Right lobe of liver (tissue), 4 donors: ENCODE data around the gene SLC26A5.

Experiments used
- POLR2A ChIP-seq: fragments of 450-650 bp; IDR thresholded peaks from one replicate; pipeline ENCODE4 v1.6.1; 2017; ENCODE audit warnings: antibody characterized with exemption, mild to moderate bottlenecking
- TF ChIP-seq, protein P1 (sequence below), 4 donors: fragments of 200-600 bp in 3 of 4; fragments of 450-650 bp in 1 of 4; IDR thresholded peaks; one replicate each; pipeline versions ENCODE4 v1.5.1 to v1.8.0; 2016 to 2022; ENCODE audit warnings: antibody characterized with exemption in 4 of 4, mild to moderate bottlenecking in 2 of 4
- donor health status: DM: no; HTN: no; CAD: no.
- donor health status: DM: no; HTN: no; CAD: no.
- donor health status: DM: no; HTN: yes; CAD: no.

DNA sequence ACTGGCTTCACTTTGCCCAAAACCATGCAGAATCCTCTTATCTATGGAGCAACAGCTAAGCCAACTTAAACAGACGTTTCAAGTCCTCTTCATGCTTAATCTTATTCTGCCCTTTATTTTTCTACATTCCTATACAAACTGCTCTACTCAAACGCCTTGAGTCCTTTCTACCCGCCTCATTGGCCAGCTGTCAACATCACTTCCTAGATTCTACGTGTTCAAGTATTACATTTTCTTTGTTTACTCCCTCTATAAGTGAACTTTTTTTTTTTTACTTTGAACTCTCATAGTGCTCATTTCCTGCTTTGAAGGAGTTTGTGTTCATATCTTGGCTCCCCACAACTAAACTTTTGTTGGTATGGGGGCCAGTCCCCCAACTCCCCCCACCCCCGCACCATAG, 28.9 kb upstream of the SLC26A5 start:
- no peak for TF ChIP-seq POLR2A
- TF ChIP-seq, protein P1, sequence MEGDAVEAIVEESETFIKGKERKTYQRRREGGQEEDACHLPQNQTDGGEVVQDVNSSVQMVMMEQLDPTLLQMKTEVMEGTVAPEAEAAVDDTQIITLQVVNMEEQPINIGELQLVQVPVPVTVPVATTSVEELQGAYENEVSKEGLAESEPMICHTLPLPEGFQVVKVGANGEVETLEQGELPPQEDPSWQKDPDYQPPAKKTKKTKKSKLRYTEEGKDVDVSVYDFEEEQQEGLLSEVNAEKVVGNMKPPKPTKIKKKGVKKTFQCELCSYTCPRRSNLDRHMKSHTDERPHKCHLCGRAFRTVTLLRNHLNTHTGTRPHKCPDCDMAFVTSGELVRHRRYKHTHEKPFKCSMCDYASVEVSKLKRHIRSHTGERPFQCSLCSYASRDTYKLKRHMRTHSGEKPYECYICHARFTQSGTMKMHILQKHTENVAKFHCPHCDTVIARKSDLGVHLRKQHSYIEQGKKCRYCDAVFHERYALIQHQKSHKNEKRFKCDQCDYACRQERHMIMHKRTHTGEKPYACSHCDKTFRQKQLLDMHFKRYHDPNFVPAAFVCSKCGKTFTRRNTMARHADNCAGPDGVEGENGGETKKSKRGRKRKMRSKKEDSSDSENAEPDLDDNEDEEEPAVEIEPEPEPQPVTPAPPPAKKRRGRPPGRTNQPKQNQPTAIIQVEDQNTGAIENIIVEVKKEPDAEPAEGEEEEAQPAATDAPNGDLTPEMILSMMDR (IDR thresholded peaks at IDR 0.05), result no peak
